HL-60 (cell line): ENCODE results near the gene ARHGAP32.

Source experiments
- DNase-seq, 2 experiments: peaks; one replicate each; pipeline ENCODE4 v3.0.0-alpha.2; 2010 to 2020; ENCODE audit warnings: low read depth in 1 of 2, low spot score in 1 of 2
- H3K27ac ChIP-seq: fragments of 250-450 bp; sonication (Bioruptor Pico); replicated peaks from 2 replicates; pipeline ENCODE4 v1.5.1; 2020; ENCODE audit warnings: mild to moderate bottlenecking, moderate library complexity
- H3K27me3 ChIP-seq: fragments of 250-450 bp; sonication (Bioruptor Pico); 2 replicates; pipeline ENCODE4 v1.5.1; 2021; ENCODE audit warnings: mild to moderate bottlenecking, moderate library complexity; ENCODE audit not compliant: insufficient read depth, poor library complexity, severe bottlenecking
- H3K4me3 ChIP-seq: replicated peaks from 2 replicates; pipeline ENCODE4 v1.5.1; 2011; ENCODE audit warnings: mild to moderate bottlenecking, control low read depth, low read length; ENCODE audit not compliant: insufficient read depth
- GABPA ChIP-seq: IDR thresholded peaks from 2 replicates; pipeline ENCODE4 v1.6.1; 2012; ENCODE audit warnings: low read depth
- POLR2AphosphoS5 ChIP-seq: IDR thresholded peaks from 2 replicates; pipeline ENCODE4 v1.6.1; 2012; ENCODE audit warnings: low read depth
- SPI1 ChIP-seq: IDR thresholded peaks from 2 replicates; pipeline ENCODE4 v1.6.1; 2012; ENCODE audit warnings: low read depth, mild to moderate bottlenecking, borderline replicate concordance
- TF ChIP-seq, protein P1 (sequence below): IDR thresholded peaks from 2 replicates; pipeline ENCODE4 v1.6.1; 2012; ENCODE audit warnings: low read depth; ENCODE audit not compliant: insufficient replicate concordance
- TF ChIP-seq, protein P2 (sequence below): IDR thresholded peaks from one replicate; pipeline ENCODE4 v1.5.1; 2011; ENCODE audit warnings: low read length, control low read depth, inconsistent platforms; ENCODE audit not compliant: insufficient read depth

Gene ARHGAP32

GRCh38 chr11:128934351-128934750, 257.8 kb downstream of the ARHGAP32 start:
- H3K27me3 ChIP-seq: no peaks in the 10 kb centered on the region
- TF ChIP-seq GABPA (no peak), SPI1 (no peak), POLR2AphosphoS5 (no peak)
- TF ChIP-seq, protein P1, sequence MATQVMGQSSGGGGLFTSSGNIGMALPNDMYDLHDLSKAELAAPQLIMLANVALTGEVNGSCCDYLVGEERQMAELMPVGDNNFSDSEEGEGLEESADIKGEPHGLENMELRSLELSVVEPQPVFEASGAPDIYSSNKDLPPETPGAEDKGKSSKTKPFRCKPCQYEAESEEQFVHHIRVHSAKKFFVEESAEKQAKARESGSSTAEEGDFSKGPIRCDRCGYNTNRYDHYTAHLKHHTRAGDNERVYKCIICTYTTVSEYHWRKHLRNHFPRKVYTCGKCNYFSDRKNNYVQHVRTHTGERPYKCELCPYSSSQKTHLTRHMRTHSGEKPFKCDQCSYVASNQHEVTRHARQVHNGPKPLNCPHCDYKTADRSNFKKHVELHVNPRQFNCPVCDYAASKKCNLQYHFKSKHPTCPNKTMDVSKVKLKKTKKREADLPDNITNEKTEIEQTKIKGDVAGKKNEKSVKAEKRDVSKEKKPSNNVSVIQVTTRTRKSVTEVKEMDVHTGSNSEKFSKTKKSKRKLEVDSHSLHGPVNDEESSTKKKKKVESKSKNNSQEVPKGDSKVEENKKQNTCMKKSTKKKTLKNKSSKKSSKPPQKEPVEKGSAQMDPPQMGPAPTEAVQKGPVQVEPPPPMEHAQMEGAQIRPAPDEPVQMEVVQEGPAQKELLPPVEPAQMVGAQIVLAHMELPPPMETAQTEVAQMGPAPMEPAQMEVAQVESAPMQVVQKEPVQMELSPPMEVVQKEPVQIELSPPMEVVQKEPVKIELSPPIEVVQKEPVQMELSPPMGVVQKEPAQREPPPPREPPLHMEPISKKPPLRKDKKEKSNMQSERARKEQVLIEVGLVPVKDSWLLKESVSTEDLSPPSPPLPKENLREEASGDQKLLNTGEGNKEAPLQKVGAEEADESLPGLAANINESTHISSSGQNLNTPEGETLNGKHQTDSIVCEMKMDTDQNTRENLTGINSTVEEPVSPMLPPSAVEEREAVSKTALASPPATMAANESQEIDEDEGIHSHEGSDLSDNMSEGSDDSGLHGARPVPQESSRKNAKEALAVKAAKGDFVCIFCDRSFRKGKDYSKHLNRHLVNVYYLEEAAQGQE: no peak
- TF ChIP-seq, protein P2, sequence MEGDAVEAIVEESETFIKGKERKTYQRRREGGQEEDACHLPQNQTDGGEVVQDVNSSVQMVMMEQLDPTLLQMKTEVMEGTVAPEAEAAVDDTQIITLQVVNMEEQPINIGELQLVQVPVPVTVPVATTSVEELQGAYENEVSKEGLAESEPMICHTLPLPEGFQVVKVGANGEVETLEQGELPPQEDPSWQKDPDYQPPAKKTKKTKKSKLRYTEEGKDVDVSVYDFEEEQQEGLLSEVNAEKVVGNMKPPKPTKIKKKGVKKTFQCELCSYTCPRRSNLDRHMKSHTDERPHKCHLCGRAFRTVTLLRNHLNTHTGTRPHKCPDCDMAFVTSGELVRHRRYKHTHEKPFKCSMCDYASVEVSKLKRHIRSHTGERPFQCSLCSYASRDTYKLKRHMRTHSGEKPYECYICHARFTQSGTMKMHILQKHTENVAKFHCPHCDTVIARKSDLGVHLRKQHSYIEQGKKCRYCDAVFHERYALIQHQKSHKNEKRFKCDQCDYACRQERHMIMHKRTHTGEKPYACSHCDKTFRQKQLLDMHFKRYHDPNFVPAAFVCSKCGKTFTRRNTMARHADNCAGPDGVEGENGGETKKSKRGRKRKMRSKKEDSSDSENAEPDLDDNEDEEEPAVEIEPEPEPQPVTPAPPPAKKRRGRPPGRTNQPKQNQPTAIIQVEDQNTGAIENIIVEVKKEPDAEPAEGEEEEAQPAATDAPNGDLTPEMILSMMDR: no peak
- DNase-seq: no peak

GRCh38 chr11:128933481-128934178, 258.5 kb downstream of the ARHGAP32 start:
- H3K27me3 ChIP-seq: no peaks in the 10 kb centered on the region
- TF ChIP-seq, protein P2: no peak
- TF ChIP-seq, protein P1: no peak
- TF ChIP-seq POLR2AphosphoS5: no peak
- no peak for TF ChIP-seq SPI1
- no peak for TF ChIP-seq GABPA
- no peak overlapping the region for H3K4me3 ChIP-seq
- H3K27ac ChIP-seq: no peak overlapping the region
- no peak for DNase-seq

More at GRCh38 chr11:128934351-128934750, 257.8 kb downstream of the ARHGAP32 start:
- no peak overlapping the region for H3K27ac ChIP-seq
- H3K4me3 ChIP-seq: no peak overlapping the region

DNA sequence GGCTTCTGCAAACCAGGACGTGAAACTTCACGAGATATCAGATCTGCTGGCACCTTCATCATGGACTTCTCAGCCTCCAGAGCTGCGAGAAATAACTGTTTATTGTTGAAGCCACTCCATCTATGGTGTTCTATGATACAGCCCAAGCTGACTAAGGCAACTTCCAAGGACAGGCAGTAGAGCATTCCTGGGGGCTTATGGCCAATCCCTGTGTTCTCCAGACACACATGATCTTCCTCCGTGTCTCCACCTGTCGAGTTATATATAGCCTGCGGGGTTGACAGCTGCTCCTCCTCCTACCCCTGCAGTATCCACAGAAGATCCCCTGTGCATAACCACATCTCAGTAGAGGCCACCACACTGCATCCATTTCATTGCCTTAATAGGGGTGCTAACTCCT, 260.5 kb downstream of the ARHGAP32 start:
- TF ChIP-seq SPI1: no peak
- TF ChIP-seq, protein P2: no peak
- TF ChIP-seq GABPA: no peak
- TF ChIP-seq POLR2AphosphoS5: no peak
- TF ChIP-seq, protein P1: no peak
- Histone ChIP-seq H3K27me3 (no peaks in the 10 kb centered on the region), H3K4me3 (no peak overlapping the region), H3K27ac (no peak overlapping the region)
- DNase-seq: no peak
